ENCODE data around the gene ZNF519. TPM values are rescaled to one million over a fixed set of nuclear protein-coding genes. Genes with fewer than 3 reads are reported as not detected.

ZNF519 gene
- total RNA-seq, 2 donors from 2014 or later: 24.6 to 31.9 TPM

- H3K27ac Mint-ChIP-seq: no peak overlapping the region
- no peak for DNase-seq
- Histone ChIP-seq H3K9me3 (ENCODE audit: control insufficient read depth, low read length) (no peaks in the 10 kb centered on the region), H3K36me3 (ENCODE audit: control insufficient read depth, insufficient read depth, low read length) (peaks cover 7% of the 10 kb centered on the region), H3K4me3 (ENCODE audit: low read length) (no peak overlapping the region), H3K27me3 (ENCODE audit: control insufficient read depth, insufficient read depth, low read length, poor library complexity, severe bottlenecking) (no peaks in the 10 kb centered on the region), H3K4me1 (ENCODE audit: control insufficient read depth, insufficient read depth, low read length) (no peaks in the 10 kb centered on the region), H3K9ac (ENCODE audit: extremely low read depth, low read length, poor library complexity, severe bottlenecking) (no peak overlapping the region), H3K27ac (ENCODE audit: low read depth, low read length) (no peak overlapping the region)
- WGBS, 2 experiments (ENCODE audit: insufficient coverage in 1 of 2, insufficient read length in 1 of 2): 55 to 85% methylated on average over 2 to 6 of the region's 7 CpGs
- H3K27me3 Mint-ChIP-seq (ENCODE audit: insufficient read depth): no peaks in the 10 kb centered on the region
- H3K4me1 Mint-ChIP-seq: no peaks in the 10 kb centered on the region
- no peak overlapping the region for H3K4me3 Mint-ChIP-seq
- H3K36me3 Mint-ChIP-seq (ENCODE audit: low read depth): peaks cover 19% of the 10 kb centered on the region
- H3K9me3 Mint-ChIP-seq: no peaks in the 10 kb centered on the region
- no peak for TF ChIP-seq CTCF (conservative IDR thresholded peaks at IDR 0.05)
Observed at GRCh38 chr18:14092625-14093306, 39.5 kb downstream of the ZNF519 start.

GRCh38 chr18:14089781-14090180 is 42.5 kb downstream of the ZNF519 start:
- Histone ChIP-seq H3K36me3 (ENCODE audit: control insufficient read depth, insufficient read depth, low read length) (no peaks in the 10 kb centered on the region), H3K27ac (ENCODE audit: low read depth, low read length) (no peak overlapping the region), H3K4me1 (ENCODE audit: control insufficient read depth, insufficient read depth, low read length) (peaks cover 4% of the 10 kb centered on the region), H3K4me3 (ENCODE audit: low read length) (no peak overlapping the region), H3K27me3 (ENCODE audit: control insufficient read depth, insufficient read depth, low read length, poor library complexity, severe bottlenecking) (no peaks in the 10 kb centered on the region), H3K9ac (ENCODE audit: extremely low read depth, low read length, poor library complexity, severe bottlenecking) (no peak overlapping the region), H3K9me3 (ENCODE audit: control insufficient read depth, low read length) (no peaks in the 10 kb centered on the region)
- Mint-ChIP-seq H3K4me1 (no peaks in the 10 kb centered on the region), H3K9me3 (no peaks in the 10 kb centered on the region), H3K27me3 (ENCODE audit: insufficient read depth) (no peaks in the 10 kb centered on the region), H3K4me3 (no peak overlapping the region), H3K27ac (no peak overlapping the region), H3K36me3 (ENCODE audit: low read depth) (no peaks in the 10 kb centered on the region)
- no peak for DNase-seq
- no peak for TF ChIP-seq CTCF (conservative IDR thresholded peaks at IDR 0.05)
- WGBS, 2 experiments (ENCODE audit: insufficient coverage in 1 of 2, insufficient read length in 1 of 2): 93 to 99% methylated on average over 10 of the region's 10 CpGs

- peaks cover 4% of the 10 kb centered on the region for H3K4me1 ChIP-seq (ENCODE audit: control insufficient read depth, insufficient read depth, low read length)
Observed at GRCh38 chr18:14089191-14089590, 43.0 kb downstream of the ZNF519 start.

More at GRCh38 chr18:14089191-14089590, 43.0 kb downstream of the ZNF519 start:
- H3K27me3 Mint-ChIP-seq (ENCODE audit: insufficient read depth): no peaks in the 10 kb centered on the region
- Histone ChIP-seq H3K36me3 (ENCODE audit: control insufficient read depth, insufficient read depth, low read length) (no peaks in the 10 kb centered on the region), H3K4me3 (ENCODE audit: low read length) (no peak overlapping the region), H3K9me3 (ENCODE audit: control insufficient read depth, low read length) (no peaks in the 10 kb centered on the region), H3K27ac (ENCODE audit: low read depth, low read length) (no peak overlapping the region), H3K9ac (ENCODE audit: extremely low read depth, low read length, poor library complexity, severe bottlenecking) (no peak overlapping the region), H3K27me3 (ENCODE audit: control insufficient read depth, insufficient read depth, low read length, poor library complexity, severe bottlenecking) (no peaks in the 10 kb centered on the region)
- no peaks in the 10 kb centered on the region for H3K9me3 Mint-ChIP-seq
- TF ChIP-seq CTCF (conservative IDR thresholded peaks at IDR 0.05): no peak
- no peaks in the 10 kb centered on the region for H3K36me3 Mint-ChIP-seq (ENCODE audit: low read depth)
- H3K4me1 Mint-ChIP-seq: no peaks in the 10 kb centered on the region
- no peak overlapping the region for H3K27ac Mint-ChIP-seq
- 100% methylated on average over 2 of the region's 2 CpGs; no CpG with 5 or more reads in 1 of the 2 experiments for WGBS, 2 experiments (ENCODE audit: insufficient coverage in 1 of 2, insufficient read length in 1 of 2)
- no peak overlapping the region for H3K4me3 Mint-ChIP-seq
- no peak for DNase-seq

All from endodermal cell (in vitro differentiated cells).